Neural cell (in vitro differentiated cells): Measurements from ENCODE around the gene COMT. TPM values are rescaled to one million over a fixed set of nuclear protein-coding genes. Genes with fewer than 3 reads are reported as not detected.

Source experiments
- H2AFZ ChIP-seq: fragments of 200-600, 300-800 bp; sonication (generic), shearing (Covaris generic); 2 replicates; pipeline ENCODE4 v1.6.0; 2014; ENCODE audit warnings: low read depth, mild to moderate bottlenecking, antibody characterized with exemption, low read length, moderate library complexity
- H3F3A ChIP-seq: fragments of 200-600 bp; shearing (Covaris generic); 2 replicates; pipeline ENCODE4 v1.6.1; 2016; ENCODE audit warnings: mild to moderate bottlenecking, moderate library complexity, mixed read lengths, antibody characterized with exemption, low read length; ENCODE audit not compliant: insufficient read depth, poor library complexity, severe bottlenecking
- H3K27ac ChIP-seq: fragments of 200-600, 300-800 bp; sonication (generic), shearing (Covaris generic); 2 replicates; pipeline ENCODE4 v1.5.1; 2014; ENCODE audit warnings: mild to moderate bottlenecking, low read length, moderate library complexity
- H3K27me3 ChIP-seq: fragments of 300-800, 200-600 bp; sonication (generic), shearing (Covaris generic); 2 replicates; pipeline ENCODE4 v1.6.0; 2014; ENCODE audit warnings: mild to moderate bottlenecking, low read depth, low read length, moderate library complexity; ENCODE audit not compliant: insufficient read depth
- H3K36me3 ChIP-seq: fragments of 300-800, 200-600 bp; sonication (generic), shearing (Covaris generic); 2 replicates; pipeline ENCODE4 v1.5.1; 2014; ENCODE audit warnings: mild to moderate bottlenecking, antibody characterized with exemption, low read length, moderate library complexity; ENCODE audit not compliant: insufficient read depth
- H3K4me2 ChIP-seq: fragments of 300-800, 200-600 bp; sonication (generic), shearing (Covaris generic); 2 replicates; pipeline ENCODE4 v1.6.0; 2014; ENCODE audit warnings: mild to moderate bottlenecking, low read length
- H3K4me3 ChIP-seq: fragments of 300-800, 200-600 bp; sonication (generic), shearing (Covaris generic); 2 replicates; pipeline ENCODE4 v1.5.1; 2014; ENCODE audit warnings: mild to moderate bottlenecking, low read length, moderate library complexity
- H3K79me2 ChIP-seq: fragments of 200-600 bp; shearing (Covaris generic); replicated peaks from 2 replicates; pipeline ENCODE4 v1.6.0; 2014; ENCODE audit warnings: mild to moderate bottlenecking, low read length, moderate library complexity; ENCODE audit not compliant: insufficient read depth
- H3K9ac ChIP-seq: fragments of 300-800, 200-600 bp; sonication (generic), shearing (Covaris generic); 2 replicates; pipeline ENCODE4 v1.6.1; 2016; ENCODE audit warnings: mild to moderate bottlenecking, low read length, mixed read lengths
- H3K9me2 ChIP-seq: fragments of 200-600 bp; shearing (Covaris generic); 2 replicates; pipeline ENCODE4 v1.6.1; 2016; ENCODE audit warnings: mild to moderate bottlenecking, low read length, mixed read lengths; ENCODE audit not compliant: insufficient read depth
- H3K9me3 ChIP-seq: fragments of 200-600, 300-800 bp; sonication (generic), shearing (Covaris generic); 2 replicates; pipeline ENCODE4 v1.6.1; 2016; ENCODE audit warnings: mild to moderate bottlenecking, mixed run types, low read length, moderate library complexity, mixed read lengths
- H4K20me1 ChIP-seq: fragments of 200-600 bp; shearing (Covaris generic); 2 replicates; pipeline ENCODE4 v1.6.1; 2016; ENCODE audit warnings: mild to moderate bottlenecking, mixed run types; ENCODE audit not compliant: insufficient read depth
- CTCF ChIP-seq: fragments of 450-650 bp; IDR thresholded peaks from 2 replicates; pipeline ENCODE4 v1.5.1; 2014; ENCODE audit warnings: antibody characterized with exemption, mild to moderate bottlenecking, moderate library complexity; ENCODE audit not compliant: poor library complexity, severe bottlenecking
- EP300 ChIP-seq: fragments of 450-650 bp; conservative IDR thresholded peaks from 2 replicates; pipeline ENCODE4 v1.6.1; 2014; ENCODE audit warnings: antibody characterized with exemption, mild to moderate bottlenecking, moderate library complexity; ENCODE audit not compliant: poor library complexity, severe bottlenecking
- EZH2 ChIP-seq: fragments of 200-600, 300-800 bp; shearing (Covaris generic), sonication (generic); IDR thresholded peaks from 2 replicates; pipeline ENCODE4 v1.6.1; 2014; ENCODE audit warnings: antibody characterized with exemption, low read length, borderline replicate concordance, mild to moderate bottlenecking; ENCODE audit not compliant: insufficient read depth, poor library complexity, severe bottlenecking
- RAD21 ChIP-seq: fragments of 450-650 bp; conservative IDR thresholded peaks from 2 replicates; pipeline ENCODE4 v1.6.1; 2014; ENCODE audit warnings: antibody characterized with exemption, mild to moderate bottlenecking, moderate library complexity
- SMC3 ChIP-seq: fragments of 450-650 bp; conservative IDR thresholded peaks from 2 replicates; pipeline ENCODE4 v1.6.1; 2014; ENCODE audit warnings: antibody characterized with exemption, mild to moderate bottlenecking, moderate library complexity; ENCODE audit not compliant: poor library complexity
- TAF1 ChIP-seq: IDR thresholded peaks from 2 replicates; pipeline ENCODE4 v1.6.1; 2012; ENCODE audit warnings: low read depth
- polyA plus RNA-seq: library from polyadenylated mRNA; depleted of rRNA; stranded (reverse); fragments of >200 nt; gene quantifications from 2 replicates; pipeline ENCODE4 v1.2.3, GENCODE V29; 2014
- TF ChIP-seq, protein P1 (sequence below): IDR thresholded peaks from 2 replicates; pipeline ENCODE4 v1.6.1; 2012; ENCODE audit warnings: borderline replicate concordance

The COMT gene
- polyA plus RNA-seq, 1 donor from 2014 or later = 14.2 TPM

GRCh38 chr22:19913337-19913936 is 28.1 kb upstream of the COMT start:
- H3K27me3 ChIP-seq = no peaks in the 10 kb centered on the region
- no peaks in the 10 kb centered on the region for H3K36me3 ChIP-seq
- no peak overlapping the region for H3K27ac ChIP-seq
- no peak overlapping the region for H3K4me2 ChIP-seq
- H3K9me2 ChIP-seq = no peaks in the 10 kb centered on the region
- TF ChIP-seq TAF1 (no peak), RAD21 (no peak)
- TF ChIP-seq, protein P1, sequence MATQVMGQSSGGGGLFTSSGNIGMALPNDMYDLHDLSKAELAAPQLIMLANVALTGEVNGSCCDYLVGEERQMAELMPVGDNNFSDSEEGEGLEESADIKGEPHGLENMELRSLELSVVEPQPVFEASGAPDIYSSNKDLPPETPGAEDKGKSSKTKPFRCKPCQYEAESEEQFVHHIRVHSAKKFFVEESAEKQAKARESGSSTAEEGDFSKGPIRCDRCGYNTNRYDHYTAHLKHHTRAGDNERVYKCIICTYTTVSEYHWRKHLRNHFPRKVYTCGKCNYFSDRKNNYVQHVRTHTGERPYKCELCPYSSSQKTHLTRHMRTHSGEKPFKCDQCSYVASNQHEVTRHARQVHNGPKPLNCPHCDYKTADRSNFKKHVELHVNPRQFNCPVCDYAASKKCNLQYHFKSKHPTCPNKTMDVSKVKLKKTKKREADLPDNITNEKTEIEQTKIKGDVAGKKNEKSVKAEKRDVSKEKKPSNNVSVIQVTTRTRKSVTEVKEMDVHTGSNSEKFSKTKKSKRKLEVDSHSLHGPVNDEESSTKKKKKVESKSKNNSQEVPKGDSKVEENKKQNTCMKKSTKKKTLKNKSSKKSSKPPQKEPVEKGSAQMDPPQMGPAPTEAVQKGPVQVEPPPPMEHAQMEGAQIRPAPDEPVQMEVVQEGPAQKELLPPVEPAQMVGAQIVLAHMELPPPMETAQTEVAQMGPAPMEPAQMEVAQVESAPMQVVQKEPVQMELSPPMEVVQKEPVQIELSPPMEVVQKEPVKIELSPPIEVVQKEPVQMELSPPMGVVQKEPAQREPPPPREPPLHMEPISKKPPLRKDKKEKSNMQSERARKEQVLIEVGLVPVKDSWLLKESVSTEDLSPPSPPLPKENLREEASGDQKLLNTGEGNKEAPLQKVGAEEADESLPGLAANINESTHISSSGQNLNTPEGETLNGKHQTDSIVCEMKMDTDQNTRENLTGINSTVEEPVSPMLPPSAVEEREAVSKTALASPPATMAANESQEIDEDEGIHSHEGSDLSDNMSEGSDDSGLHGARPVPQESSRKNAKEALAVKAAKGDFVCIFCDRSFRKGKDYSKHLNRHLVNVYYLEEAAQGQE = no peak
- no peaks in the 10 kb centered on the region for H3K9me3 ChIP-seq
- no peaks in the 10 kb centered on the region for H3F3A ChIP-seq
- H3K9ac ChIP-seq = no peak overlapping the region
- no peaks in the 10 kb centered on the region for H3K79me2 ChIP-seq
- no peak overlapping the region for H2AFZ ChIP-seq
- no peaks in the 10 kb centered on the region for H4K20me1 ChIP-seq
- H3K4me3 ChIP-seq = no peak overlapping the region

DNA sequence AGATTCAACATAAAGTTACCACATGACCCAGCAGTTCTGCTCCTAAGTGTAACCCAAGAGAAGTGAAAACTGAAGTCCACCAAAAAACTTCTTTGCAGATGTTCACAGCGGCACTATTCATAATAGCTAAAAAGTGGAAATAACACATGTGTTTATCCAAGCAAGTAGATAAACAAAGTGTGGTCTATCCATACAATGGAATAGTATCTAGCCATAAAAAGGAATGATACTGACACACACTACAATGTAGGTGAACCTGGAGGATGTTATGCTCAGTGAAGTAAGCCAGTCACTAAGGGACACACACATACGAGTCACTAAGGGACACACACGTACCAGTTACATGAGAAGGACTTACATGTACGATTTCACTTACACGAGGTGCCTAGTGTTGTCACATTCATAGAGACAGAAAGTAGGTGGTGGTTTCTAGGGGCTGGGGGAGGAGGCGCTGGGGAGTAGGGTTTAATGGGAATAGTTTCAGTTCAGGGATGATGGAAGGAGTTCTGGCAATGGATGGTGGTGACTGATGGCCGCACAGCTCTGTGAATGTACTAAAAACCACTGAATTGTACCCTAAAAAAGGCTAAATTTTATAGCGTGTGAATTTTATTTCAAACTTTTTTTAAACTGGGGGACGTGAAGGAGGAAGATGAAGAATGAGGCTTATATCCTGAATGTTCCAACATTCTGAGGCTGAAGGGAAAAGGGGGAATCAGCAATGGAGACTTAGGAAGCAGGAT is 27.2 kb upstream of the COMT start:
- Histone ChIP-seq H3F3A (no peaks in the 10 kb centered on the region), H4K20me1 (no peaks in the 10 kb centered on the region), H3K4me3 (no peak overlapping the region), H3K27ac (no peak overlapping the region), H3K36me3 (no peaks in the 10 kb centered on the region), H3K79me2 (no peaks in the 10 kb centered on the region), H3K4me2 (no peak overlapping the region), H3K9me3 (no peaks in the 10 kb centered on the region), H3K27me3 (no peaks in the 10 kb centered on the region), H3K9me2 (no peaks in the 10 kb centered on the region), H3K9ac (no peak overlapping the region), H2AFZ (no peak overlapping the region)
- no peak for TF ChIP-seq EZH2
- TF ChIP-seq, protein P1 = no peak
- no peak for TF ChIP-seq TAF1
- TF ChIP-seq RAD21 = no peak
- no peak for TF ChIP-seq EP300
- TF ChIP-seq CTCF = no peak
- no peak for TF ChIP-seq SMC3
